ENCODE measurements around the gene POLD4. TPM values are rescaled to one million over a fixed set of nuclear protein-coding genes. Genes with fewer than 3 reads are reported as not detected.
A peak's percentile ranks its signal among the peaks of the same experiment; 100 is the strongest.

The POLD4 gene
- total and polyA plus RNA-seq, 2 of the 13 experiments (the other 11 are each of a cell fraction or from before 2014, with no cell fraction given), result 10.5 to 27.4 TPM

- TF ChIP-seq, protein P1, sequence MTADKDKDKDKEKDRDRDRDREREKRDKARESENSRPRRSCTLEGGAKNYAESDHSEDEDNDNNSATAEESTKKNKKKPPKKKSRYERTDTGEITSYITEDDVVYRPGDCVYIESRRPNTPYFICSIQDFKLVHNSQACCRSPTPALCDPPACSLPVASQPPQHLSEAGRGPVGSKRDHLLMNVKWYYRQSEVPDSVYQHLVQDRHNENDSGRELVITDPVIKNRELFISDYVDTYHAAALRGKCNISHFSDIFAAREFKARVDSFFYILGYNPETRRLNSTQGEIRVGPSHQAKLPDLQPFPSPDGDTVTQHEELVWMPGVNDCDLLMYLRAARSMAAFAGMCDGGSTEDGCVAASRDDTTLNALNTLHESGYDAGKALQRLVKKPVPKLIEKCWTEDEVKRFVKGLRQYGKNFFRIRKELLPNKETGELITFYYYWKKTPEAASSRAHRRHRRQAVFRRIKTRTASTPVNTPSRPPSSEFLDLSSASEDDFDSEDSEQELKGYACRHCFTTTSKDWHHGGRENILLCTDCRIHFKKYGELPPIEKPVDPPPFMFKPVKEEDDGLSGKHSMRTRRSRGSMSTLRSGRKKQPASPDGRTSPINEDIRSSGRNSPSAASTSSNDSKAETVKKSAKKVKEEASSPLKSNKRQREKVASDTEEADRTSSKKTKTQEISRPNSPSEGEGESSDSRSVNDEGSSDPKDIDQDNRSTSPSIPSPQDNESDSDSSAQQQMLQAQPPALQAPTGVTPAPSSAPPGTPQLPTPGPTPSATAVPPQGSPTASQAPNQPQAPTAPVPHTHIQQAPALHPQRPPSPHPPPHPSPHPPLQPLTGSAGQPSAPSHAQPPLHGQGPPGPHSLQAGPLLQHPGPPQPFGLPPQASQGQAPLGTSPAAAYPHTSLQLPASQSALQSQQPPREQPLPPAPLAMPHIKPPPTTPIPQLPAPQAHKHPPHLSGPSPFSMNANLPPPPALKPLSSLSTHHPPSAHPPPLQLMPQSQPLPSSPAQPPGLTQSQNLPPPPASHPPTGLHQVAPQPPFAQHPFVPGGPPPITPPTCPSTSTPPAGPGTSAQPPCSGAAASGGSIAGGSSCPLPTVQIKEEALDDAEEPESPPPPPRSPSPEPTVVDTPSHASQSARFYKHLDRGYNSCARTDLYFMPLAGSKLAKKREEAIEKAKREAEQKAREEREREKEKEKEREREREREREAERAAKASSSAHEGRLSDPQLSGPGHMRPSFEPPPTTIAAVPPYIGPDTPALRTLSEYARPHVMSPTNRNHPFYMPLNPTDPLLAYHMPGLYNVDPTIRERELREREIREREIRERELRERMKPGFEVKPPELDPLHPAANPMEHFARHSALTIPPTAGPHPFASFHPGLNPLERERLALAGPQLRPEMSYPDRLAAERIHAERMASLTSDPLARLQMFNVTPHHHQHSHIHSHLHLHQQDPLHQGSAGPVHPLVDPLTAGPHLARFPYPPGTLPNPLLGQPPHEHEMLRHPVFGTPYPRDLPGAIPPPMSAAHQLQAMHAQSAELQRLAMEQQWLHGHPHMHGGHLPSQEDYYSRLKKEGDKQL (CRISPR knock-in tag; IDR thresholded peaks at IDR 0.05; ENCODE audit: low read depth), result no peak
- 0 out of 2 replicates have a peak, but pooled peaks have one; percentile 31 for TF ChIP-seq RCOR2 (CRISPR knock-in tag; IDR thresholded peaks at IDR 0.05)
- TF ChIP-seq ZMYM4 (CRISPR knock-in tag; IDR thresholded peaks at IDR 0.05), result peak; percentile 82
- peak; percentile 79; the same call in 1 of the 2 replicates for TF ChIP-seq ZNF788 (CRISPR knock-in tag; IDR thresholded peaks at IDR 0.05; ENCODE audit: borderline replicate concordance)
- TF ChIP-seq TRIM22 (IDR thresholded peaks at IDR 0.05), result no peak
- TF ChIP-seq ZKSCAN8 (CRISPR knock-in tag; IDR thresholded peaks at IDR 0.05; ENCODE audit: borderline replicate concordance), result no peak
- TF ChIP-seq, protein P2, sequence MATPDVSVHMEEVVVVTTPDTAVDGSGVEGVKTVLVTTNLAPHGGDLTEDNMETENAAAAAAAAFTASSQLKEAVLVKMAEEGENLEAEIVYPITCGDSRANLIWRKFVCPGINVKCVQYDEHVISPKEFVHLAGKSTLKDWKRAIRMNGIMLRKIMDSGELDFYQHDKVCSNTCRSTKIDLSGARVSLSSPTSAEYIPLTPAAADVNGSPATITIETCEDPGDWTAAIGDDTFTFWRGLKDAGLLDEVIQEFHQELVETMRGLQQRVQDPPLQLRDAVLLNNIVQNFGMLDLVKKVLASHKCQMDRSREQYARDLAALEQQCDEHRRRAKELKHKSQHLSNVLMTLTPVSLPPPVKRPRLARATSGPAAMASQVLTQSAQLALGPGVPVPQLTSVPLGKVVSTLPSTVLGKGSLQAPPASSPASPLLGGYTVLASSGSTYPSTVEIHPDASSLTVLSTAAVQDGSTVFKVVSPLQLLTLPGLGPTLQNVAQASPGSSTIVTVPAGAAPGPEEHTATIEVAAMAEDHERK (CRISPR knock-in tag; IDR thresholded peaks at IDR 0.05; ENCODE audit: low read depth), result peak; percentile 60
- no peak for TF ChIP-seq HES4 (CRISPR knock-in tag; IDR thresholded peaks at IDR 0.05; ENCODE audit: borderline replicate concordance)
- peak; percentile 92; the same call in 1 of the 2 replicates for TF ChIP-seq DMAP1 (CRISPR knock-in tag; IDR thresholded peaks at IDR 0.05)
- no peak for TF ChIP-seq NPAS2 (CRISPR knock-in tag; IDR thresholded peaks at IDR 0.05; ENCODE audit: borderline replicate concordance)
- TF ChIP-seq TARDBP (CRISPR knock-in tag; IDR thresholded peaks at IDR 0.05), result peak; percentile 76; the same call in 1 of the 2 replicates
- peak; percentile 96 for TF ChIP-seq PHF20 (CRISPR knock-in tag; IDR thresholded peaks at IDR 0.05)
- TF ChIP-seq SAFB2 (CRISPR knock-in tag; IDR thresholded peaks at IDR 0.05; ENCODE audit: borderline replicate concordance, low read depth), result peak; percentile 66; the same call in 1 of the 2 replicates
- TF ChIP-seq, protein P3, sequence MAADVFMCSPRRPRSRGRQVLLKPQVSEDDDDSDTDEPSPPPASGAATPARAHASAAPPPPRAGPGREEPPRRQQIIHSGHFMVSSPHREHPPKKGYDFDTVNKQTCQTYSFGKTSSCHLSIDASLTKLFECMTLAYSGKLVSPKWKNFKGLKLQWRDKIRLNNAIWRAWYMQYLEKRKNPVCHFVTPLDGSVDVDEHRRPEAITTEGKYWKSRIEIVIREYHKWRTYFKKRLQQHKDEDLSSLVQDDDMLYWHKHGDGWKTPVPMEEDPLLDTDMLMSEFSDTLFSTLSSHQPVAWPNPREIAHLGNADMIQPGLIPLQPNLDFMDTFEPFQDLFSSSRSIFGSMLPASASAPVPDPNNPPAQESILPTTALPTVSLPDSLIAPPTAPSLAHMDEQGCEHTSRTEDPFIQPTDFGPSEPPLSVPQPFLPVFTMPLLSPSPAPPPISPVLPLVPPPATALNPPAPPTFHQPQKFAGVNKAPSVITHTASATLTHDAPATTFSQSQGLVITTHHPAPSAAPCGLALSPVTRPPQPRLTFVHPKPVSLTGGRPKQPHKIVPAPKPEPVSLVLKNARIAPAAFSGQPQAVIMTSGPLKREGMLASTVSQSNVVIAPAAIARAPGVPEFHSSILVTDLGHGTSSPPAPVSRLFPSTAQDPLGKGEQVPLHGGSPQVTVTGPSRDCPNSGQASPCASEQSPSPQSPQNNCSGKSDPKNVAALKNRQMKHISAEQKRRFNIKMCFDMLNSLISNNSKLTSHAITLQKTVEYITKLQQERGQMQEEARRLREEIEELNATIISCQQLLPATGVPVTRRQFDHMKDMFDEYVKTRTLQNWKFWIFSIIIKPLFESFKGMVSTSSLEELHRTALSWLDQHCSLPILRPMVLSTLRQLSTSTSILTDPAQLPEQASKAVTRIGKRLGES (CRISPR knock-in tag; IDR thresholded peaks at IDR 0.05; ENCODE audit: borderline replicate concordance), result peak; percentile 25; the same call in 1 of the 2 replicates
- peak; percentile 96 for TF ChIP-seq MYC (CRISPR knock-in tag; IDR thresholded peaks at IDR 0.05; ENCODE audit: borderline replicate concordance)
- TF ChIP-seq ZNF615 (CRISPR knock-in tag; IDR thresholded peaks at IDR 0.05; ENCODE audit: borderline replicate concordance), result 0 out of 2 replicates have a peak, but pooled peaks have one; percentile 86
Observed at GRCh38 chr11:67391304-67392182, 38.2 kb upstream of the POLD4 start, which contains the start of gene RAD9A (continued).
